GM12801 (cell line): Measurements from ENCODE around the gene SLC19A1.

Experiments
- CTCF ChIP-seq: IDR thresholded peaks from one replicate; pipeline ENCODE4 v1.5.1; 2011; ENCODE audit warnings: control low read depth; ENCODE audit not compliant: insufficient read length; ENCODE audit errors: extremely low read depth

SLC19A1 gene

DNA sequence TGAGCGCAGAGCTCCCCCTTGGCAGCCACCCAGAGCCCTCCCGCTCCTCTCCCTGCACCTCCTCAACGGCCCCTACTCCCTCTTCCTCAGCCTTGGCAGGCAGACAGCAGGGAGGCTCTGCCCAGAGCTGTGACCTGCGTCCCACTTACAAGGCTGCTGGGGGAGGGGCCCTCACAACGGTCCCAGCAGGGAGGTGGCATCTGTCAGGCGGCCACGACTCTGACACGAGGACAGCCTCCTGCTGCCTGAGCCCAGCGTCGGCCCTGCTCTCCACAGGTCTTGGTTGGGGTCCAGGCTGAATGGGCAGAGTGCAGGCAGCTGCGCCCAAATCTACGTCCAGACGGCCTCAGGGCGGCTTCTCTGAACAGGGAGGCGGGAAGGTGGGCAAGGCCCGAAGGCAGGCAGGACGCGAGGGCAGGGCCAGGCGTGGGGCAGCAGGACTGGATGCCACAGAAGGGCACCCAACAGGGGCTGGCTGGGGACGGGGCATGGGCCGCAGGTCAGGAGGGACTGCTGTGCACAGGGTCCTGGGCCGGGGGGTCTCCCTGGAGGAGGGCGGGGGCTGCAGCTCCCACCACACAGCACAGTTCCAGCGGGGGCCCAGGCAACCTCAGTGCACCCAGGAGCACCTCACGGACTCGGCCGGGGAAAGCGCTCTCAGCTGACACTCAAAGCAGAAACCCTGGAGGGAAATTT, 7.5 kb downstream of the SLC19A1 start:
- no peak for TF ChIP-seq CTCF

DNA sequence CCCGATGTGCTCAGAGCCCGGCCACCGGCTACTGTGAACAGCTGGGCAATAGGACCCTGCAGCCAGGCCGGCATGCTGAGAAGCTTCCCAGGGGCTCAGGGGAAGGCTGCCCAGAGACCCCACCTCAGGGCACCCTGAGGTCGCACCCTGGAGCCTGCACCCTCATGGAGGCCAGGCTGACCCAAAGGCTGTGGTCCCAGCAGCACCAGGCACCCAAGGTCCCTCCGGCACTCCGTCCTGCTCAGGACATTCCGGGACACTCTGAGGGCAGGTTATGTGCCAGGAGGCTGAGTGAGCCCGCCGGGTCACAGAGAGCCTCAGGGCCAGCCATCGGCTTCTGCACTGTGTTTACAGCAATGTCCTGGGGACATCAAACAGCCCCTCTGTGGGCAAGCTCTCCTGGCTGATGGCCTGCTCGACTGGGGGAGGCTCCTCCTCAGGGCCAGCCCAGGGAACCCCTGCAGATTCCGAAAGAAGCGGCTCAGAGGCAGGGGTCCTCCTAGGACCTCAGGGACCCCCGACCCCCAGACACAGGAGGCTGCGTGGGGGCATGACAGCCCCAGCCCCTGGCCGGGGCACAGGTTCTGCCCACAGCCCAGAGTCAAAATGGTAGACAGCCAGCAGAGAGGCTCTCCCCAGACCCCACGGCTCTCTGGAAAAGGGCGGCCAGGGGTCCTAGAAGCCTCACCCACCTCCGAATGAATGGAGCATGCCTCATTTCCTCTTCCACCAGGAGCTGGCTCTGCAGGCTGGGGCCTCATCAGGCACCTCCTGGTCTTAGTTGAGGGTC, 8.2 kb downstream of the SLC19A1 start:
- TF ChIP-seq CTCF, result no peak

- no peak for TF ChIP-seq CTCF
Measured at GRCh38 chr21:45533361-45533845, 8.8 kb downstream of the SLC19A1 start.

DNA sequence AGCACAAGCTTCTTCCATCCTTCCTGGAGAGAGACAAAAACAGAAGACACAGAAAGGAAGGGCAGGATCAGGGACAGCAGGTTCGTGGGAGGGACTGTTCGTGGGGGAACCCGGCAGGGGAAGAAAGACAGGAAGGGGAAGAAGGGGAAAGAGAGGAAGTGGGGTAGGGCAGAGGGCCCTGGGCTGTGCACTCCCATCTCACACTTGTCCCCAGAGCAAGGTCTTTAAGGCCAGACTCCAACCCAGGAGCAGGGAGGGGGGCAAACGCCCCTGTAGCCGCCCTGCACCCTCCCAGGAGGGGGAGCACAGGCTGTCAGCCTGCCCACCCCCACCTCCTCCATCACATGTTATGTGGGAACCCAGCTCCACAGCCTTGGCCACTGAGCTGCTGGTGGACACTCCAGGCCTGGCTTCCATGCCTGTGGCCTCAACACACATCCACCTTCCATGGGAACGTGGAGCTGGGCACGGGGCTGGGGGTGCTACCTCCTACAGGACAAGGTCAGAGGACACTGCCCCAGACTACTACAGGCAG, 9.3 kb downstream of the SLC19A1 start:
- TF ChIP-seq CTCF, result no peak

DNA sequence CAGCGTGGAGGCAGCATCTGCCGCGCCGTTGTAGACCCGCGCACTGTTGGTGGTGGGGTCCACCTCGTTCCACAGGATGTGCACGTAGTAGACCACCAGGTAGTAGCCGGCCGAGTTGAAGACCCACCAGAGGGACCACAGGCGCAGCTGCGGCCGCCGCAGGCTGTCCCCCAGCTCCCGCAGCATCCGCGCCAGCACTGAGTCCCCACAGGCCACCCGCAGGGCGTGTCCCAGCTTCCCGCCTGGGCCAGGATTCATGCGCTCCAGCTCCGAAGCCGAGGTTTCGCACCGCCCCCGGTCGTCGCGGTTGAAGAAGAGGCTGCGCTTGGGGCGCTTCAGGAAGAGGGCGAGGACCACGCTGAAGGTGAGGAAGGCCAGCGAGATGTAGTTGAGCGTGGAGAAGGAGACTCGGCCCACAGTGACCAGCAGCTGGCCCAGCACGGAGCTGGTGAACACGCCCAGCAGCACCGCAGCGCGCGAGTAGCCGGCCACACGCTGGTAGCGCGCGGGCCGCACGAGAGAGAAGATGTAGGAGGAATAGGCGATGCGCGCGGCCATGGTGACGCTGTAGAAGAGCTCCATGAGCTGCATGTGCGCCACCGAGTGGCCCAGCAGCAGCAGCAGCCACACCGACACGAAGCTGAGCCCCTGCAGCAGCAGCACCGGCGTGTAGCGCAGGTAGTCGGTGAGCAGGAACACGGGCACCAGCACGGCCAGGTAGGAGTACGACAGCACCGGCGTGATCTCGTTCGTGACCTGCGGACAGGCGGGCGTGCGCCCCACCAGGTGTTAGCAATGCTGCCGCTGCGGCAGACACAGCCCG, 10.6 kb downstream of the SLC19A1 start:
- no peak for TF ChIP-seq CTCF

- no peak for TF ChIP-seq CTCF
Measured at GRCh38 chr21:45530423-45531113, 11.7 kb downstream of the SLC19A1 start.
